ENCODE data around the gene PTTG1IP.

The PTTG1IP gene

GRCh38 chr21:44842721-44843445 is 30.6 kb downstream of the PTTG1IP start:
- no peak for TF ChIP-seq CTCF (IDR thresholded peaks at IDR 0.05)

GRCh38 chr21:44842087-44842486 is 31.4 kb downstream of the PTTG1IP start:
- TF ChIP-seq CTCF (IDR thresholded peaks at IDR 0.05) = no peak

- TF ChIP-seq CTCF (IDR thresholded peaks at IDR 0.05) = no peak
Measured at GRCh38 chr21:44840771-44841170, 32.7 kb downstream of the PTTG1IP start.

GRCh38 chr21:44838951-44839350 is 34.5 kb downstream of the PTTG1IP start:
- TF ChIP-seq CTCF (IDR thresholded peaks at IDR 0.05) = no peak

DNA sequence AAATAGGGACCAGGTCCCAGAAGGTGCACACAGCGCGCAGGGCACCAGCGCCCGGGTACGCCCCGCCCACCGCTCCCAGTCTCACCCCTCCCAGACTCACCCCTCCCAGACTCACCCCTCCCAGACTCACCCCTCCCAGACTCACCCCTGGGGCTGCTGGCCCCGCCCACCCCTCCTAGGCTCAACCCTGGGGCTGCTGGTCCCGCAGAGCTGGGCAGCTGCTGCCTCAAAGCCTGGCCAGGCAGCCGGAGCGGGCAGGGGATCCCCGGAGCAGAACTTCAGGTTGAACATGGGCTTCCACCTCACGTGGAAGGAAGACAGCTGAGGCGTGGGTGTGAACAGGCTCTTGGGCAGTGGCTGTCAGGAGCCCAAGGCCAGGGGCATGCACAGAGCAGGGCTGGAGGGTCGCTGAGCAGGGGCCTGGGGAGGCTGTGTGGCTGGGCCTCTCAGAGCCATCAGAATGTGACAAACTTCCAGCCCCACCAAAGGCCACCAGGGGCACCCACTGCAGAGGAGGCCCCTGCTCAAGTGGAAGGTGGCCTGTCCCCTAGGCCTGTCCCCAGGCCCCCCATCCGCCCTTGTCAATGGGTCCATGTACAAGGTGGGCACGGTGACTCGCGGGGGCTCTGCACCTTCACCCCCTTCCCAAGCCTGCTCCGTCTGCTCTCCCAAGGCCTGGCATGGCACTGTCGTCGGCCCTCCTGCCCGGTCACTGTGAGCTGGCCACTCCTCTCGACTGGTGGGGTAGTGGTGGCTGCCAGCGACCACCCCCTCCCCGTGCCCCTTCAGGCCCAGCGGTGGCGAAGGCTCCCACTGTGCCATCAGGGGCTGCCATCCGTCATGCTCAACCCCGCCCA is 35.2 kb downstream of the PTTG1IP start:
- no peak for TF ChIP-seq CTCF (IDR thresholded peaks at IDR 0.05)

- no peak for TF ChIP-seq CTCF (IDR thresholded peaks at IDR 0.05)
Measured at GRCh38 chr21:44837537-44837936, 36.0 kb downstream of the PTTG1IP start.

DNA sequence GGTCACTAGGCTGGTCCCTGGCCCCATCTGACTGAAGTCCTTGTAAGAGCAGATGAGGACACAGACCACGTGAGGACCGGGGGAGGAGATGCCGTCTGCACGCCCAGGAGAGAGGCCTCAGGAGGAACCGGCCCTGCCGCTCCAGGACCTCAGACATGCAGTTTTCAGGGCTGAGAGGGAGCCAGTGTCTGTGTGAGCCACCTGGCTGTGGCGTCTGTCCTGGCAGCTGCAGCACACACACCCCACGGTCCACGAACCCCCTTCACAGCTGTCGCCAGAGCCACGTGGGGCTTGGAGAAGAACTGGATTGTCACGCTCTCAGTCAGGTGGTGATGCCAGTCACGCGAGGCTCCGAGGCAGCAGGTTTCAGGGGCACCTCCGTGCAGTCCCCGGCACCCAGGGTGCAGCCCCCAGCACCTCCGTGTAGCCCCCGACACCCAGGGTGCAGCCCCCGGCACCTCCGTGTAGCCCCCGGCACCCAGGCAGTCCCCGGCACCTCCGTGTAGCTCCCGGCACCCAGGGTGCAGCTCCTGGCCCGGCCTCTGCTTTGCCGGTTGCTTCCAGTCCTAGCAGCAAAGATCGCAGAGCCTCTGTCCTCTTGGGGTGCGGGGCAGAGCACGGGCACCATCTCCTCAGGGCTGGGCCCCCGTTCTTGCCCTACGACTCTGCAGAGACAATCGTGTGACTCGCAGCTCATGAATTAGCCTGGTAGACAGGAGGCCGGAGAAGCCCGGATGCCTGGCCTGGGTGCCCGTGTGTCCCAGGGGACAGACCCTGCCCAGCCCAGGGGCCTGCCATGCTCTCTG is 36.6 kb downstream of the PTTG1IP start:
- no peak for TF ChIP-seq CTCF (IDR thresholded peaks at IDR 0.05)
